Neuronal stem cell (in vitro differentiated cells): Measurements from ENCODE around the gene SPATA13.
A peak's percentile ranks its signal among the peaks of the same experiment; 100 is the strongest.
"Not testable (repeated sequence)": the region's sequence is repeated elsewhere in the genome, so short reads cannot be mapped to it uniquely, and the experiment has no call there.

Source experiments
- DNase-seq: peaks from one replicate; pipeline ENCODE4 v3.0.0-alpha.2; 2013; ENCODE audit warnings: low spot score
- H2AFZ ChIP-seq: one replicate; pipeline ENCODE4 v1.6.1; 2013; ENCODE audit warnings: mild to moderate bottlenecking, low read length, inconsistent platforms
- H2AK5ac ChIP-seq: 2 replicates; pipeline ENCODE4 v1.6.1; 2013; ENCODE audit warnings: low read depth, mild to moderate bottlenecking, inconsistent platforms, low read length, moderate library complexity, mixed read lengths
- H2BK120ac ChIP-seq: 2 replicates; pipeline ENCODE4 v1.6.1; 2013; ENCODE audit warnings: low read depth, mild to moderate bottlenecking, inconsistent platforms, low read length, moderate library complexity, mixed read lengths
- H2BK12ac ChIP-seq: one replicate; pipeline ENCODE4 v1.6.1; 2013; ENCODE audit warnings: low read length, inconsistent platforms
- H2BK15ac ChIP-seq: 2 replicates; pipeline ENCODE4 v1.6.1; 2013; ENCODE audit warnings: mild to moderate bottlenecking, low read length, inconsistent platforms, mixed read lengths
- H2BK5ac ChIP-seq: one replicate; pipeline ENCODE4 v1.6.1; 2013; ENCODE audit warnings: inconsistent platforms, mild to moderate bottlenecking, low read length, moderate library complexity
- H3K14ac ChIP-seq: one replicate; pipeline ENCODE4 v1.6.1; 2013; ENCODE audit warnings: low read length, inconsistent platforms
- H3K18ac ChIP-seq: 2 replicates; pipeline ENCODE4 v1.6.1; 2013; ENCODE audit warnings: low read length, inconsistent platforms
- H3K23ac ChIP-seq: 2 replicates; pipeline ENCODE4 v1.6.1; 2013; ENCODE audit warnings: low read depth, mild to moderate bottlenecking, mixed read lengths, low read length, inconsistent platforms; ENCODE audit not compliant: poor library complexity
- H3K27ac ChIP-seq: replicated peaks from 3 replicates; pipeline ENCODE4 v1.5.1; 2013; ENCODE audit warnings: low read length, inconsistent platforms
- H3K27me3 ChIP-seq, 3 experiments: 2 replicates each; pipeline ENCODE4 v1.6.1; 2013; ENCODE audit warnings: low read length in 3 of 3, mild to moderate bottlenecking in 2 of 3, inconsistent platforms in 1 of 3, low read depth in 1 of 3, mixed read lengths in 1 of 3, moderate library complexity in 1 of 3; ENCODE audit not compliant: control insufficient read depth in 3 of 3, insufficient read depth in 3 of 3
- H3K36me3 ChIP-seq, 2 donors: replicated peaks in 1 of 2; 2 replicates each; pipeline ENCODE4 v1.6.1; 2013; ENCODE audit warnings: low read length in 2 of 2; ENCODE audit not compliant: control insufficient read depth in 2 of 2, insufficient read depth in 2 of 2
- H3K4ac ChIP-seq: 2 replicates; pipeline ENCODE4 v1.6.1; 2013; ENCODE audit warnings: inconsistent platforms, mild to moderate bottlenecking, low read length, moderate library complexity
- H3K4me1 ChIP-seq, 2 donors: 1 replicate in 1 of 2; 2 replicates in 1 of 2; pipeline ENCODE4 v1.6.1; 2013; ENCODE audit warnings: low read length in 2 of 2, low read depth in 1 of 2; ENCODE audit not compliant: control insufficient read depth in 2 of 2, insufficient read depth in 1 of 2
- H3K4me2 ChIP-seq: one replicate; pipeline ENCODE4 v1.6.1; 2013; ENCODE audit warnings: mild to moderate bottlenecking, low read length, inconsistent platforms; ENCODE audit not compliant: insufficient read depth, poor library complexity, severe bottlenecking
- H3K4me3 ChIP-seq, 2 donors: 2 replicates each; pipeline ENCODE4 v1.5.1; 2013; ENCODE audit warnings: low read length in 2 of 2, mild to moderate bottlenecking in 2 of 2, inconsistent platforms in 1 of 2, moderate library complexity in 1 of 2
- H3K79me1 ChIP-seq: one replicate; pipeline ENCODE4 v1.6.1; 2013; ENCODE audit warnings: low read depth, mild to moderate bottlenecking, inconsistent platforms, low read length, moderate library complexity
- H3K9ac ChIP-seq: one replicate; pipeline ENCODE4 v1.6.1; 2013; ENCODE audit warnings: mild to moderate bottlenecking, low read depth, low read length, inconsistent platforms; ENCODE audit not compliant: poor library complexity
- H3K9me3 ChIP-seq, 2 donors: replicated peaks in 1 of 2; 2 replicates each; pipeline versions ENCODE3 to v1.6.1; 2013; ENCODE audit warnings: low read length in 2 of 2, mild to moderate bottlenecking in 2 of 2, inconsistent platforms in 1 of 2, low read depth in 1 of 2, mixed read lengths in 1 of 2, moderate library complexity in 1 of 2; ENCODE audit not compliant: control insufficient read depth in 2 of 2, insufficient read depth in 1 of 2
- H4K8ac ChIP-seq: one replicate; pipeline ENCODE4 v1.6.1; 2013; ENCODE audit warnings: low read depth, mild to moderate bottlenecking, inconsistent platforms, low read length, moderate library complexity
- H4K91ac ChIP-seq: one replicate; pipeline ENCODE4 v1.6.1; 2013; ENCODE audit warnings: low read length, low read depth, mild to moderate bottlenecking, inconsistent platforms; ENCODE audit not compliant: poor library complexity
- WGBS, 2 donors: extraction: QIAGEN DNeasy Blood & Tissue Kit; methylation state at CpG; one replicate each; pipeline ENCODE4 v1.1.7; 2013; ENCODE audit warnings: missing lambda C conversion rate in 2 of 2, mixed read lengths in 1 of 2; ENCODE audit not compliant: insufficient read length in 2 of 2, insufficient replicate concordance in 1 of 2; ENCODE audit errors: extremely low coverage in 2 of 2; 5-methylcytosine and 5-hydroxymethylcytosine counted together

Gene SPATA13

DNA sequence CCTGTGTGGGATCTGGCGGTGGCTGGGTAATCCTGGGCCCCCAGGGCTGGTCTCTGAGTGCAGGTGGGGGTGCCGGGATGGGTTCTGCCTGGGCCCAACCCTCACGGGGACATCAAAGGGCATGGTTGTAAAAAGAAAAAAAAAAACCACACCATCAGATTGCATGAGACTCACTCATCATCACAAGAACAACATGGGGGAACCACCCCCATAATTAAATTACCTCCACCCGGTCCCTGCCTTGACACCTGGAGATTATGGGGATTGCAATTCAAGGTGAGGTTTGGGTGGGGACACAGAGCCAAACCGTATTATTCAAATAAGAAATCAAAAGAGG lies 163.2 kb downstream of the SPATA13 start:
- Histone ChIP-seq H3K27me3 (no peaks in the 10 kb centered on the region), H3K4me3 (no peak overlapping the region), H3K4me1 (no peaks in the 10 kb centered on the region), H3K27ac (no peak overlapping the region), H4K8ac (no peak overlapping the region), H3K9ac (no peak overlapping the region), H3K4me2 (no peak overlapping the region), H3K14ac (peak overlapping the region; percentile 10), H2BK120ac (no peak overlapping the region), H2BK5ac (no peak overlapping the region), H3K36me3 (no peaks in the 10 kb centered on the region), H3K9me3 (no peaks in the 10 kb centered on the region), H2AFZ (no peak overlapping the region), H2BK15ac (no peak overlapping the region), H4K91ac (no peak overlapping the region), H2BK12ac (no peak overlapping the region), H3K79me1 (no peaks in the 10 kb centered on the region), H2AK5ac (no peak overlapping the region), H3K18ac (no peak overlapping the region), H3K23ac (no peak overlapping the region), H3K4ac (no peak overlapping the region)
- WGBS, 2 donors, result no CpG with 5 or more reads among the region's 5 CpGs
- DNase-seq, result no peak

DNA sequence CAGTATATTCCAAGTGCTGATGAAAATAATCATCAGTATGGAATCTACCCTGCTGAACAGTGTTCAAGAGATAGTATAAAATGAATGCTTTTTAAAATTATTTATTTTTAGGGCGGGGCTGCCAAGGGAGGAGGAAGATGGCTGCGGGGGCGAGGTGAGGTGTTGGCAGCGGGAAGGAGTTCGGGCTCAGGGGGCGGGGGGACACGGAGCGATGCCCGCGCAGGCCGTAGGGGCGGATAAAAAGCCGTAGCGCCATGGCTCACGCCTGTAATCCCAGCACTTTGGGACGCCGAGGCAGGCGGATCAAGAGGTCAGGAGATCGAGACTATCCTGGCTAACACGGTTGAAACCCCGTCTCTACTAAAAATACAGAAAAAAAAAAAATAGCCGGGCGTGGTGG lies 167.1 kb downstream of the SPATA13 start:
- not testable (repeated sequence) for H3K4me2 ChIP-seq, H3K9me3 ChIP-seq, H3K79me1 ChIP-seq, H2BK12ac ChIP-seq, H3K27ac ChIP-seq, H4K8ac ChIP-seq, H3K23ac ChIP-seq, H3K9ac ChIP-seq, DNase-seq, H3K27me3 ChIP-seq, H4K91ac ChIP-seq, H3K36me3 ChIP-seq, H2AK5ac ChIP-seq, H2BK5ac ChIP-seq, H3K4me1 ChIP-seq, H2BK120ac ChIP-seq, H3K4me3 ChIP-seq, H3K4ac ChIP-seq, H3K14ac ChIP-seq, H2AFZ ChIP-seq, H3K18ac ChIP-seq, H2BK15ac ChIP-seq
- no CpG with 5 or more reads among the region's 23 CpGs for WGBS, 2 donors

DNA sequence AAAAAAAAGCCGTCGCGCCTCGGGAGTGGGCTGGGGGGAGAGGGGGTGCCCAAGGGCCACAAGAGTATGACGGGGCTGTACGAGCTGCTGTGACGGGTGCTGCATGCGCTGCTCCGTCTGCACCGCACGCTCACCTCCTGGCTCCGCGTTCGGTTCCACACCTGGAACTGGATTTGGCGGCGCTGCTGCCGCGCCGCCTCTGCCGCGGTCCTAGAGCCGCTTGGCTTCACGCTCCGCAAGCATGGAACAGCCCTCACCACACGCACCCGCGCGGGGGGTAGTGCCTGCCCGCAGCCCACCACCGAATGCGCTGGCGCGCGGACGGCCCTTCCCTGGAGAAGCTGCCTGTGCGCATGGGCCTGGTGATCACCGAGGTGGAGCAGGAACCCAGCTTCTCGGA lies 167.6 kb downstream of the SPATA13 start:
- Histone ChIP-seq H2BK15ac (no peak overlapping the region), H2BK5ac (no peak overlapping the region), H3K79me1 (no peaks in the 10 kb centered on the region), H3K4me1 (no peaks in the 10 kb centered on the region), H4K8ac (no peak overlapping the region), H3K36me3 (no peaks in the 10 kb centered on the region), H3K23ac (no peak overlapping the region), H3K4me3 (peak overlapping the region in 1 of 2 donors; percentile 3), H2AK5ac (no peak overlapping the region), H3K27me3 (no peaks in the 10 kb centered on the region), H3K4ac (no peak overlapping the region), H3K14ac (no peak overlapping the region), H3K4me2 (no peak overlapping the region), H2AFZ (no peak overlapping the region), H3K9me3 (no peaks in the 10 kb centered on the region), H4K91ac (no peak overlapping the region), H3K9ac (no peak overlapping the region), H2BK12ac (no peak overlapping the region), H2BK120ac (no peak overlapping the region), H3K18ac (peak overlapping the region; percentile 27), H3K27ac (no peak overlapping the region)
- DNase-seq, result no peak
- no CpG with 5 or more reads among the region's 38 CpGs for WGBS, 2 donors

DNA sequence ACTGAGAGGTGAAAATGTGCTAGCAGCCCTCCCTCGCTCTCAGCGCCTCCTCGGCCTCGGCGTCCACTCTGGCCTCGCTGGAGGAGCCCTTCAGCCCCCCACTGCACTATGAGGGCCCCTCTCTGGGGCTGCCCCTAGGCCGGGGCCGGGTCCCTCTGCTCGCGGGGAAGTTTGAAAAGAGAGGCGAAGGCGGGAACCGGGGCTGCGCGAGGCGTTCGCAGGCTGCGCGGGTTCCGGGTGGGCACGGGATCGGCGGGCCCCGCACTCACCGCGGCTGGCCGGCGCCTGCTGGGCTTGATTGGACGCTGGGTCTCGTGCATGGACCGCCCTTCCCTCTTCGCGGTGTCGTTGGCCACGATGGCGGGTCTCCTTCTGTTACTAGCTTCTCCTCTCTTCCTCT lies 178.2 kb downstream of the SPATA13 start:
- Histone ChIP-seq H4K91ac (no peak overlapping the region), H3K79me1 (no peaks in the 10 kb centered on the region), H3K27me3 (no peaks in the 10 kb centered on the region), H2BK5ac (no peak overlapping the region), H3K36me3 (no peaks in the 10 kb centered on the region), H3K4me3 (no peak overlapping the region), H3K18ac (no peak overlapping the region), H3K23ac (no peak overlapping the region), H3K4me1 (no peaks in the 10 kb centered on the region), H3K4ac (no peak overlapping the region), H3K9me3 (no peaks in the 10 kb centered on the region), H3K27ac (no peak overlapping the region), H2BK12ac (no peak overlapping the region), H4K8ac (no peak overlapping the region), H3K4me2 (no peak overlapping the region), H2BK15ac (no peak overlapping the region), H2BK120ac (no peak overlapping the region), H3K14ac (no peak overlapping the region), H2AK5ac (no peak overlapping the region), H3K9ac (no peak overlapping the region), H2AFZ (no peak overlapping the region)
- DNase-seq, result no peak
- no CpG with 5 or more reads among the region's 36 CpGs for WGBS, 2 donors
